ENCODE measurements around the gene SGCD. TPM values are rescaled to one million over a fixed set of nuclear protein-coding genes. Genes with fewer than 3 reads are reported as not detected.

Gene SGCD
- total RNA-seq, 2 experiments from 2014 or later = not detected

DNA sequence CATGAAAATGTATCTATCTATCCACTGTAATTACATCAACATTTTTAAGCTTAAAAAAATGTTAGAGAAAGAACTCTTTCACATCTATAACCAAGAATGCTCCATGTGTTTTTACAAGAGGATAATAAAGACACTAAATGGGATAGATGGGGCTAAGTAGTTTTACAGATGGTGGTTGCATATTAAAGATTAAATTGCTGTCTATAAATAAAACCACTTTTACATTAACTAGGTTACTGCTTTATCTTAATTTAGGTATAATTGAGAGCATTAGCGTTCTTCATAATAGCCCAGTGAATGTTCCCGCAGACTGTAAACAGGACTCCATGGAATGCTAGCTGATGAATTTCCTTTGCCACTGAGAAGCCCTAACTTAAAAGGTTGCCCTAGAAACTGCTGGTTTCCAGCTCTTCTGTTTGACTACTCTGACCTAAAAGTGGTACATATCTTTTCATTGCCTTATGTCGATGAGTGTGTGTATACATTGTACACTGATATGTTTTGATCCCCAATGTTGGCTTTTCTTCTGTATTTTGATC, 117.9 kb downstream of the SGCD start:
- Mint-ChIP-seq H3K4me1 (no peaks in the 10 kb centered on the region), H3K27ac (no peak overlapping the region), H3K36me3 (no peaks in the 10 kb centered on the region), H3K4me3 (no peak overlapping the region), H3K27me3 (peaks cover 60% of the 10 kb centered on the region), H3K9me3 (no peaks in the 10 kb centered on the region)
- no peak for DNase-seq

- H3K4me1 Mint-ChIP-seq = no peaks in the 10 kb centered on the region
- no peak overlapping the region for H3K4me3 Mint-ChIP-seq
- DNase-seq = no peak
- H3K27me3 Mint-ChIP-seq = peaks cover 65% of the 10 kb centered on the region
- H3K36me3 Mint-ChIP-seq = no peaks in the 10 kb centered on the region
- H3K9me3 Mint-ChIP-seq = no peaks in the 10 kb centered on the region
- H3K27ac Mint-ChIP-seq = no peak overlapping the region
These were observed 119.6 kb downstream of the SGCD start for GRCh38 chr5:156446526-156446925.

DNA sequence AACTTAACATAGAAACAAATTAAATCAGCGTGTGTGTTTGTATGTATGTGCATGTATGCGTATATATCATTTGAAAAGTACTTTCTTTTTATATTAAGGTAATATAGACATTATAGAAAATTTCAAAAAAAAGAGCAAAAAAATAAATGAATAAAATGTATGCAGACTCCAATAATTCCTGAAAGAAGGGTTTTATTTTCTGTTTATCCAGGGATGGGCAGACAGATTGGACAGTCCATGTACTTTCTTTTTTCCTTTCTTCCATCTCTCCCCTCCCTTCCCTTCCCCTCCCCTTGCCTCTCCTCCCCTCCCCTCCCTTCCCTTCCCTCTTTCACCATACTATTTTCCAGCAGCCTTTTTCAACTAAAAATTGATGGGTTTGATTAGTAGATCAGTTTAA, 123.8 kb downstream of the SGCD start:
- H3K4me1 Mint-ChIP-seq = no peaks in the 10 kb centered on the region

DNA sequence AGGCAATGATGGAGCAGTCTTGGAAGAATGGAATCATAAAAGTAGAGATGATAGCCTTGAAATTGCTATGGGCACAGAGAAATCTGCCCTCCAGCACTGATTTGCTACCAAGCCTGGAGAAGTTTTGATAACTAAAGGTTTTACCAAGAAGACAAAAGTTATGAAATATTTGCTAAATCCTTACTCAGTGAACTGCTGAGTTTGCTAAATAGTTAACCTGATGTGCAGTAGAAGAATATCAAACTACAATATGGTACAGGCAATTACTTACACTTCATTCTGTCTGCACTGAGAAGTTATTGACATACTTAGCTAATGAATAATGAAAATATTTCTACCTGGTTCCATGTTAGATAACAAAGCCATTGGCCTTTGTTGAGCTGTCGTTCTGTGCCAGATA, 124.5 kb downstream of the SGCD start:
- peaks cover 41% of the 10 kb centered on the region for H3K27me3 Mint-ChIP-seq
- no peaks in the 10 kb centered on the region for H3K4me1 Mint-ChIP-seq
- DNase-seq = no peak
- no peaks in the 10 kb centered on the region for H3K36me3 Mint-ChIP-seq
- no peak overlapping the region for H3K4me3 Mint-ChIP-seq
- H3K27ac Mint-ChIP-seq = no peak overlapping the region
- H3K9me3 Mint-ChIP-seq = no peaks in the 10 kb centered on the region

More for the DNA sequence above, 123.8 kb downstream of the SGCD start:
- Mint-ChIP-seq H3K4me3 (no peak overlapping the region), H3K9me3 (no peaks in the 10 kb centered on the region), H3K27ac (no peak overlapping the region), H3K36me3 (no peaks in the 10 kb centered on the region), H3K27me3 (peaks cover 45% of the 10 kb centered on the region)
- DNase-seq = no peak

GRCh38 chr5:156456857-156457256, 129.9 kb downstream of the SGCD start:
- no peak for DNase-seq
- H3K27me3 Mint-ChIP-seq = peaks cover 32% of the 10 kb centered on the region
- H3K36me3 Mint-ChIP-seq = no peaks in the 10 kb centered on the region
- no peak overlapping the region for H3K27ac Mint-ChIP-seq
- no peak overlapping the region for H3K4me3 Mint-ChIP-seq
- H3K4me1 Mint-ChIP-seq = no peaks in the 10 kb centered on the region
- no peaks in the 10 kb centered on the region for H3K9me3 Mint-ChIP-seq

GRCh38 chr5:156459812-156460385, 132.9 kb downstream of the SGCD start:
- Mint-ChIP-seq H3K4me1 (no peaks in the 10 kb centered on the region), H3K36me3 (no peaks in the 10 kb centered on the region), H3K9me3 (no peaks in the 10 kb centered on the region), H3K4me3 (no peak overlapping the region), H3K27ac (no peak overlapping the region), H3K27me3 (peaks cover 36% of the 10 kb centered on the region)
- DNase-seq = no peak

GRCh38 chr5:156460471-156460870, 133.5 kb downstream of the SGCD start:
- Mint-ChIP-seq H3K9me3 (no peaks in the 10 kb centered on the region), H3K27ac (no peak overlapping the region), H3K27me3 (peaks cover 36% of the 10 kb centered on the region), H3K4me1 (no peaks in the 10 kb centered on the region), H3K36me3 (no peaks in the 10 kb centered on the region), H3K4me3 (no peak overlapping the region)
- DNase-seq = no peak

GRCh38 chr5:156466871-156467270, 139.9 kb downstream of the SGCD start:
- Mint-ChIP-seq H3K27me3 (peaks cover 9% of the 10 kb centered on the region), H3K36me3 (no peaks in the 10 kb centered on the region), H3K4me3 (no peak overlapping the region), H3K27ac (no peak overlapping the region), H3K4me1 (no peaks in the 10 kb centered on the region), H3K9me3 (no peaks in the 10 kb centered on the region)
- no peak for DNase-seq

DNA sequence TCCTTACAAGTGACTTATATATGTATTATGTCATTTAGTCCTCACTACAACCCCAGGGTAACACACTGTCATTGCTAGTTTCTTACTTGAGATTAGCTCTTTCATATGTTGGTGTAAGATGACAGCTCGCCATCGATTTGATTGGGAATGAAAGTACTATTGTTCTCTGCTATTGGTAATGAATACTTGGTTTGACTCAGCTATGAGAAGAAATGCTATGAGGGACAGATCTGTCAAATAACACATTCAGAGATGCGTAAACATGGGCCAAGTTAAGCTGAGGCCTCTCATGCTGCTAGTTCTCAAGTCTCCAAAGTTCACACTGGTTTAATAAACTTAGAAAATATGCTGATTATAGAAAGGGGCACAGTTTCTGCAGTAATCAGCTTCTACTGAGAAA, 142.7 kb downstream of the SGCD start:
- Mint-ChIP-seq H3K4me3 (no peak overlapping the region), H3K27ac (no peak overlapping the region), H3K27me3 (peaks cover 13% of the 10 kb centered on the region), H3K4me1 (peaks cover 2% of the 10 kb centered on the region), H3K9me3 (no peaks in the 10 kb centered on the region), H3K36me3 (no peaks in the 10 kb centered on the region)
- DNase-seq = no peak

- DNase-seq = no peak
- peaks cover 2% of the 10 kb centered on the region for H3K4me1 Mint-ChIP-seq
- no peak overlapping the region for H3K4me3 Mint-ChIP-seq
- peak overlapping the region; percentile 31 for H3K27ac Mint-ChIP-seq
- H3K27me3 Mint-ChIP-seq = peaks cover 27% of the 10 kb centered on the region
- no peaks in the 10 kb centered on the region for H3K36me3 Mint-ChIP-seq
- H3K9me3 Mint-ChIP-seq = no peaks in the 10 kb centered on the region
These were observed 144.9 kb downstream of the SGCD start for GRCh38 chr5:156471893-156472292.

DNA sequence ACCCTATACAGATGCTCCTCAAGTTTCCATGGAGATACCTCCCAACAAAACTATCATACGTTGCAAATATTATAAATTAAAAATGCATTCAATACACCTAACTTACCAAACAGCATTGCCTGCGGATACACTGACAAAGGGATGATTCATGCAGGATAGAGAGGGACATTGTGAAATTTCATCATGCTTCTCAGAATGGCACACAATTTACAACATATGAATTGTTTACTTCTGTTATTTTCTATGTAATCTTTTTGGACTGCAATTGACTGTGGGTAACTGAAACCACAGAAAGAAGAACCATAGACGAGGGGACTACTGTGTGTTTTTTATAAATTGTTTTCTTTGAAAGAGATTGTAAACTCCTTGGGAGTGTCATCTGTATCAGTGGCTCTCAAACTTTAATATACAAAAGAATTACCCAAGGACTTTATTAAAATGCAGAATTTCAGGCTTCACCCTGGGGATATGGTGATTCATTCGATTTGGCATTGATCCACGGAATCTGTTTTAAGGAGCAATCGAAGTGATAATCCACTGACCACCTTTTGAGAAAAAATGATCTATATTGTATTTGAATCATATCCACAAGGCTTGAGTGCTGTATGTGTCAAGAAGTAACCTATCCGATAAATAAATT, 146.4 kb downstream of the SGCD start:
- H3K27me3 Mint-ChIP-seq = peaks cover 30% of the 10 kb centered on the region
- H3K9me3 Mint-ChIP-seq = no peaks in the 10 kb centered on the region
- H3K4me1 Mint-ChIP-seq = peaks cover 2% of the 10 kb centered on the region
- no peak for DNase-seq
- no peak overlapping the region for H3K27ac Mint-ChIP-seq
- H3K4me3 Mint-ChIP-seq = no peak overlapping the region
- no peaks in the 10 kb centered on the region for H3K36me3 Mint-ChIP-seq

- H3K4me3 Mint-ChIP-seq = no peak overlapping the region
- H3K27ac Mint-ChIP-seq = no peak overlapping the region
- H3K27me3 Mint-ChIP-seq = peaks cover 30% of the 10 kb centered on the region
- no peaks in the 10 kb centered on the region for H3K9me3 Mint-ChIP-seq
- no peak for DNase-seq
- no peaks in the 10 kb centered on the region for H3K36me3 Mint-ChIP-seq
- H3K4me1 Mint-ChIP-seq = peaks cover 2% of the 10 kb centered on the region
These were observed 147.3 kb downstream of the SGCD start for GRCh38 chr5:156474251-156474650.

DNA sequence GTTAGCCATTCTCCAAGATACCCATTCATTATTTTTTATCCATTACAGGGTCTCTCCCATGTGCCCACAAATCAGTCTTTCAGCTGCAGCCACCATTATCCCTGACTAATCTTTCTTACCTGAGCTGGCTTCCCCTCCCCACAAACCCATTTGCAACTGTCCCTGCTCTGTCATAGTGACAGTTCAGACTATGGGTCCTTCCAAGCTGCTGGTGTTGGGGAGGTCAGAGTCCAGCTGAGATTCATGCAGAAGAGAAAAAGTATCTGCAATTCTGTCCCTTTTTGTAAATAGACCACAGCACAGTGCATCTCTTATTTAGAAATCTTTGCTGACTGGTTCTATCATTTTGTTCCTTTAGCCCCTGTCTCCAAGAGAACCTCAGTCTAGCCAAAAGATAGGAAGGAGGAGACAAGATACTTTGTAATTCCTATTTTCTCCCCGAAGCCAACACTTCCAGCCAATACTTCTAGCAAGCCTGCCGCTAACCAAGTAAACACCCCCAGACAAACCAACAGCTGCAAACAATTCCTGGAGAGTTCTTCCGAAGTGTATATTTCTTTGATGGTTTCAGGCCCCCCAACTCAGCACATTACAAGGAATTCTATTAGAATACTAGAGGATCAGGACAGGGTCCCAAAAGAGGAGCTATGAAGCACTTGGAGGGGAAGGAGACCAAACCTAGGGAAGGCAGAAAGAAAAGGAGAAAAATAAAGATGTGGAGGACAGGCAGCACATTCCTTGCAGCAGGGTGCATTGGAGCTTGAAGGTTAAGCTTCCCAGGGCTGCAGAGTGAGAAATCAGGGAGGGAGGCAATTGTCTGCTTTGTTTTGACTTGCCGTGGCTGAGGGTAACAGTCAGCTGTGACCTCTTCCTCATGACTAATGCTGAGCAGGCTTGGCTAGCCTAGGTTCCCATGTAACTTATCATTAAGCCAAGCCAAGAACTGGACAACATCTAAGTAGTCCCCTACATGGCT, 148.5 kb downstream of the SGCD start:
- H3K27ac Mint-ChIP-seq = no peak overlapping the region
- H3K36me3 Mint-ChIP-seq = no peaks in the 10 kb centered on the region
- H3K4me3 Mint-ChIP-seq = no peak overlapping the region
- H3K4me1 Mint-ChIP-seq = peaks cover 5% of the 10 kb centered on the region
- DNase-seq = no peak
- peaks cover 30% of the 10 kb centered on the region for H3K27me3 Mint-ChIP-seq
- no peaks in the 10 kb centered on the region for H3K9me3 Mint-ChIP-seq

DNA sequence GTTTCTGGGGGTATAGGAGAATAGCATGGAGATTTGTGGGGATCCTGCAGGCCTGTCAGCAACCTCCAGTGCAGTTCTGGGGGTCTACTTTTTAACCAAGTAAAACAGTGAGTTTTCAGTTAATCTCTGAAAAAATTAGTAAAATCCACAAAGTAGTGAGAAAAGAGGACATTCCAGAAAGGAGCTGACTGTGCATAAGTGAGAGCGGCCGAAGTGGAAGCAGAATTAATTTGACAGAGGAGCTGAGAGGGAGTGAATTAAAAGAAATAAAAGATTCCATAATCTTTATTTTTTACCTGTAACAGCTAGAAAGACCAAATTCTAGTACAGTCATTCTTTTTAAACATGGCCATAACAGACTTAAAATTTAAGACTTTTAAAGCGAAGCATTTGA, 149.2 kb downstream of the SGCD start:
- Mint-ChIP-seq H3K9me3 (no peaks in the 10 kb centered on the region), H3K36me3 (no peaks in the 10 kb centered on the region), H3K27me3 (peaks cover 33% of the 10 kb centered on the region), H3K4me1 (peaks cover 5% of the 10 kb centered on the region), H3K4me3 (no peak overlapping the region), H3K27ac (no peak overlapping the region)
- no peak for DNase-seq

DNA sequence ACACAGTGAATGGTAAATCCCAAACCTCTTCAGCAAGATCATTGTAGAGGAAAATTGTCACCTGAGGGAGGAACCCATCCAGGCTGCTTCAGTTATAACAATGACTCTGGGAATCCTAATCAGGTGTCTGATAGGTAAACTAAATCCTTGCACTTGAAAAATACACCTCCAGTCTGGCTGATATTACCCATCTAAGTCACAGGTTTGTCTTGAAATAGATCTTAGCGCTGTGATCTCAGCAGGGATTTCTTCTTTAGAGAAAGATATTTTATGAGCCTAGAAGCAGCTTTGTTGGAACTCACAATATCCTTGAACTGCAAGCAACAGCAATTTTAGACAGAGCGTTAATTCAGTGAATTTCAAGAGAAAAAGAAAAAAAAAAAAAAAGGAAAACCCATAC, 149.7 kb downstream of the SGCD start:
- Mint-ChIP-seq H3K4me1 (peaks cover 5% of the 10 kb centered on the region), H3K9me3 (no peaks in the 10 kb centered on the region), H3K27ac (no peak overlapping the region), H3K27me3 (peaks cover 38% of the 10 kb centered on the region), H3K36me3 (no peaks in the 10 kb centered on the region), H3K4me3 (no peak overlapping the region)
- no peak for DNase-seq

All from activated naive CD8-positive, alpha-beta T cell treated with anti-CD3 and anti-CD28 coated beads for 36 hours (primary cell).